ENCODE measurements around the gene KRT33A. TPM values are rescaled to one million over a fixed set of nuclear protein-coding genes. Genes with fewer than 3 reads are reported as not detected.
"Not testable (repeated sequence)": the region's sequence is repeated elsewhere in the genome, so short reads cannot be mapped to it uniquely, and the experiment has no call there.

Gene KRT33A
- polyA plus RNA-seq (2013): not detected in 2 replicates

DNA sequence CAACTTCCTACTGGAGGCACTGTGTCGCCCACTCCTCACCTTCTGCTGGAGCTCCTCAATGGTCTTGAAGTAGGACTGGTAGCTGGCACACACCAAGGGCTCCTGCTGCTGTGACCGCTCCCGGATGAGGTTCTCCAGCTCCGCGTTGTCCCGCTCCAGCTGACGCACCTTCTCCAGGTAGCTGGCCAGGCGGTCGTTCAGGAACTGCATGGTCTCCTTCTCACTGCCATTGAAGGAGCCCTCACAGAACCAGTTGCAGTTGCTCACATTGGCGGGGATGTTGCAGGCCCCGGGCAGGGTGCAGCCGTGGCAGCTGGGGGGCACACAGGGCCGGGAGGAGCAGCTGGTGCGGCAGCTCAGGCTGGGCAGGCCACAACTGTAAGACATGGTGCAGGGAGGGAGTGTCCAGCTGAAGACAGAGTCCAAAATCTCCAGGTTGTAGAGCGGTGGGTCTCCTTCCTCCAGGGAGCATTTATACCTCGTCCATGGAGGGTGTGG is at the start of gene KRT33A:
KRT33A (minus strand) TSS at position 448 of the 498 bp plus-strand sequence; CDS start at position 387, 61 bp downstream.
- not testable (repeated sequence) for H3K79me1 ChIP-seq (ENCODE audit: low read length); H3K4ac ChIP-seq (ENCODE audit: low read depth, low read length)
- no CpG with 5 or more reads among the region's 16 CpGs for WGBS (ENCODE audit: extremely low coverage, insufficient coverage, insufficient read length)

DNA sequence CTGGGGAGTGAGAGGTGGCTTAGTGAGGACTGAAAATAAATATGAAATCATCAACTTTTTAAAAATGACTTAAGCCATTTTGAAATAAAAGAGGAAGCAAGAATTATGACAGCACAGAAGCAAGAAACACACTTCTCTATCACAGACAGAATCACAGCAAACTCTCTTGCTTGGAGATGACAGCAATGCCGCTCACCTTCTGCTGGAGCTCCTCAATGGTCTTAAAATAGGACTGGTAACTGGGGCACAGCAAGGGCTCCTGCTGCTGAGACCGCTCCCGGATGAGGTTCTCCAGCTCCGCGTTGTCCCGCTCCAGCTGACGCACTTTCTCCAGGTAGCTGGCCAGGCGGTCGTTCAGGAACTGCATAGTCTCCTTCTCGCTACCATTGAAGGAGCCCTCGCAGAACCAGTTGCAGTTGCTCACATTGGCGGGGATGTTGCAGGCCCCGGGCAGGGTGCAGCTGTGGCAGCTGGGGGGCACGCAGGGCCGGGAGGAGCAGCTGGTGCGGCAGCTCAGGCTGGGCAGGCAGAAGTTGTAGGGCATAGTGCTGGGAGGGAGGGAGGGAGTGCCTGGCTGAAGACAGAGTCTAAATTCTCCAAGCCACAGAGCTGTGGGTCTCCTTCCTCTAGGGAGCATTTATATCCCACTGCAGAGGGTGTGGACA is 46.5 kb upstream of the KRT33A start, which contains the start of gene KRT31:
KRT31 (minus strand) TSS at position 613 of the 665 bp plus-strand sequence; CDS start at position 544, 69 bp downstream.
- Histone ChIP-seq H2AFZ (ENCODE audit: insufficient read depth, low read length, poor library complexity) (no peak within 1 kb of the TSS), H2AK5ac (ENCODE audit: low read length) (no peak within 1 kb of the TSS), H3K4me3 (ENCODE audit: low read depth, low read length) (no peak within 1 kb of the TSS), H2BK120ac (ENCODE audit: insufficient read depth, low read length, poor library complexity) (no peak within 1 kb of the TSS), H3K4me1 (ENCODE audit: control insufficient read depth in 1 of 2, insufficient read depth in 2 of 2, low read length in 2 of 2) (peaks cover 13 to 16% of the 10 kb centered on the region in 2 experiments), H3K4ac (ENCODE audit: low read depth, low read length) (no peak within 1 kb of the TSS), H3K27ac (ENCODE audit: low read depth, low read length) (no peak within 1 kb of the TSS), H3K4me2 (ENCODE audit: low read length) (no peak within 1 kb of the TSS), H4K91ac (ENCODE audit: low read depth, low read length) (no peak within 1 kb of the TSS), H3K14ac (ENCODE audit: low read length) (no peak within 1 kb of the TSS), H2BK5ac (ENCODE audit: low read depth, low read length, poor library complexity) (no peak within 1 kb of the TSS), H2BK12ac (ENCODE audit: low read length) (no peak within 1 kb of the TSS), H3K23ac (ENCODE audit: low read length) (no peak within 1 kb of the TSS), H3K79me1 (ENCODE audit: low read length) (no peaks in the 10 kb centered on the region), H3K18ac (ENCODE audit: low read length) (no peak within 1 kb of the TSS), H3K27me3 (ENCODE audit: insufficient read depth, low read length) (no peaks in the 10 kb centered on the region), H4K8ac (ENCODE audit: low read depth, low read length) (no peak within 1 kb of the TSS), H4K12ac (ENCODE audit: low read depth, low read length) (no peak within 1 kb of the TSS), H3K36me3 (ENCODE audit: control insufficient read depth in 1 of 2, insufficient read depth in 2 of 2, low read length in 2 of 2) (no peaks in the 10 kb centered on the region), H3K9me3 (ENCODE audit: insufficient read depth, low read depth, low read length) (no peaks in the 10 kb centered on the region), H3K9ac (ENCODE audit: low read length) (no peak within 1 kb of the TSS), H3K79me2 (ENCODE audit: control insufficient read depth, insufficient read depth, low read length, poor library complexity) (no peaks in the 10 kb centered on the region)
- no peak for DNase-seq
- WGBS (ENCODE audit: extremely low coverage, insufficient coverage, insufficient read length): no CpG with 5 or more reads among the region's 16 CpGs

More for the DNA sequence above, at the start of gene KRT33A:
- H3K27ac ChIP-seq (ENCODE audit: low read depth, low read length); H3K14ac ChIP-seq (ENCODE audit: low read length); H2BK120ac ChIP-seq (ENCODE audit: insufficient read depth, low read length, poor library complexity); H3K4me3 ChIP-seq (ENCODE audit: low read depth, low read length); H3K79me2 ChIP-seq (ENCODE audit: control insufficient read depth, insufficient read depth, low read length, poor library complexity); H3K4me1 ChIP-seq (ENCODE audit: control insufficient read depth in 1 of 2, insufficient read depth in 2 of 2, low read length in 2 of 2); H3K4me2 ChIP-seq (ENCODE audit: low read length); H3K9ac ChIP-seq (ENCODE audit: low read length); H4K12ac ChIP-seq (ENCODE audit: low read depth, low read length); H3K9me3 ChIP-seq (ENCODE audit: insufficient read depth, low read depth, low read length); H2BK5ac ChIP-seq (ENCODE audit: low read depth, low read length, poor library complexity); H3K23ac ChIP-seq (ENCODE audit: low read length); H3K27me3 ChIP-seq (ENCODE audit: insufficient read depth, low read length); H2BK12ac ChIP-seq (ENCODE audit: low read length); H4K8ac ChIP-seq (ENCODE audit: low read depth, low read length); DNase-seq; H3K18ac ChIP-seq (ENCODE audit: low read length); H2AFZ ChIP-seq (ENCODE audit: insufficient read depth, low read length, poor library complexity); H2AK5ac ChIP-seq (ENCODE audit: low read length); H3K36me3 ChIP-seq (ENCODE audit: control insufficient read depth in 1 of 2, insufficient read depth in 2 of 2, low read length in 2 of 2); H4K91ac ChIP-seq (ENCODE audit: low read depth, low read length): not testable (repeated sequence)

DNA sequence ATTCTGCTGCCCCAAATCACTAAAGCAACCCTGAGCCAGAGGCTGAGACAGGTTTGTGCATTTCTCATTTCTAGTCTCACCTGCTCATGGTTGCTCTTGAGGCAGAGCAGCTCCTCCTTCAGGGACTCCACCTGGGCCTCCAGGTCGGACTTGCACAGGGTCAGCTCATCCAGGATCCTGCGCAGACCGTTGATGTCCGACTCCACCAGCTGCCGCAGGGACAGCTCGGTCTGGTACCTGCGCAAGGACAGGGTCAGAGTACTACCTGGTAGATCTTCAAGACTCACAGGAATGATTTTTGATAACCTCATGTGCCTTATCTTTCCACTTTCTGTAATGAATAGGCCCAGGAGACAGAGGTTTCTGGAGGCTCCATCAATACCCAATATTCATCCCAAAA is 45.7 kb upstream of the KRT33A start:
- H4K12ac ChIP-seq (ENCODE audit: low read depth, low read length): no peak overlapping the region
- no peak overlapping the region for H3K9ac ChIP-seq (ENCODE audit: low read length)
- no peak overlapping the region for H2AFZ ChIP-seq (ENCODE audit: insufficient read depth, low read length, poor library complexity)
- H3K79me2 ChIP-seq (ENCODE audit: control insufficient read depth, insufficient read depth, low read length, poor library complexity): no peaks in the 10 kb centered on the region
- H3K23ac ChIP-seq (ENCODE audit: low read length): no peak overlapping the region
- no peak overlapping the region for H2BK5ac ChIP-seq (ENCODE audit: low read depth, low read length, poor library complexity)
- WGBS (ENCODE audit: extremely low coverage, insufficient coverage, insufficient read length): no CpG with 5 or more reads among the region's 7 CpGs
- H3K4me3 ChIP-seq (ENCODE audit: low read depth, low read length): no peak overlapping the region
- no peak overlapping the region for H3K18ac ChIP-seq (ENCODE audit: low read length)
- H2BK12ac ChIP-seq (ENCODE audit: low read length): no peak overlapping the region
- no peaks in the 10 kb centered on the region for H3K36me3 ChIP-seq (ENCODE audit: control insufficient read depth in 1 of 2, insufficient read depth in 2 of 2, low read length in 2 of 2)
- DNase-seq: no peak
- H2BK120ac ChIP-seq (ENCODE audit: insufficient read depth, low read length, poor library complexity): no peak overlapping the region
- no peaks in the 10 kb centered on the region for H3K27me3 ChIP-seq (ENCODE audit: insufficient read depth, low read length)
- H4K91ac ChIP-seq (ENCODE audit: low read depth, low read length): no peak overlapping the region
- no peak overlapping the region for H2AK5ac ChIP-seq (ENCODE audit: low read length)
- H3K14ac ChIP-seq (ENCODE audit: low read length): no peak overlapping the region
- H3K4me1 ChIP-seq (ENCODE audit: control insufficient read depth in 1 of 2, insufficient read depth in 2 of 2, low read length in 2 of 2): peaks cover 13 to 16% of the 10 kb centered on the region in 2 experiments
- no peak overlapping the region for H3K4ac ChIP-seq (ENCODE audit: low read depth, low read length)
- H3K9me3 ChIP-seq (ENCODE audit: insufficient read depth, low read depth, low read length): no peaks in the 10 kb centered on the region
- no peaks in the 10 kb centered on the region for H3K79me1 ChIP-seq (ENCODE audit: low read length)
- no peak overlapping the region for H3K27ac ChIP-seq (ENCODE audit: low read depth, low read length)
- H3K4me2 ChIP-seq (ENCODE audit: low read length): no peak overlapping the region
- no peak overlapping the region for H4K8ac ChIP-seq (ENCODE audit: low read depth, low read length)

DNA sequence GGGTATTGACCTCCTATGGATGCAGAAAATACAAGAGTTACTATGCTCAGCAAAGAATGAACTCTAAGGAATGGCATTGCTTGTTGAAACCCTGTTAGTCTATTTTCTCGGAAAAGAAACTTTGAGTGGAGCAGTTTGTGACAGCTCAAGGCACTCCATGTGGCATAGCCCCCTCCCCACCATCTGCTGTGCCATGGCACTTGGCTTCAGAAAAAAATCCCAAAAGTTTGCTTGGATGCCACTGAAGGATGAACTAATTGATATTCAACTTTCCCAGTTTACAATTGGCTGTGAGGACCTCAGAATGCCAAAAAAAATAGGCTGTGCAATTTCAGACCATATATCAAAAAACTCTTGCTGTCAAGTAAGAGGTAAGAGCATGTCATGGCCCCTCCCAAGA is 45.0 kb upstream of the KRT33A start:
- Histone ChIP-seq H2BK120ac (ENCODE audit: insufficient read depth, low read length, poor library complexity) (no peak overlapping the region), H3K4me2 (ENCODE audit: low read length) (no peak overlapping the region), H2BK5ac (ENCODE audit: low read depth, low read length, poor library complexity) (no peak overlapping the region), H4K8ac (ENCODE audit: low read depth, low read length) (no peak overlapping the region), H3K9ac (ENCODE audit: low read length) (no peak overlapping the region), H3K36me3 (ENCODE audit: control insufficient read depth in 1 of 2, insufficient read depth in 2 of 2, low read length in 2 of 2) (no peaks in the 10 kb centered on the region), H3K14ac (ENCODE audit: low read length) (no peak overlapping the region), H3K79me1 (ENCODE audit: low read length) (no peaks in the 10 kb centered on the region), H3K23ac (ENCODE audit: low read length) (no peak overlapping the region), H2BK12ac (ENCODE audit: low read length) (no peak overlapping the region), H4K12ac (ENCODE audit: low read depth, low read length) (no peak overlapping the region), H3K27ac (ENCODE audit: low read depth, low read length) (no peak overlapping the region), H2AFZ (ENCODE audit: insufficient read depth, low read length, poor library complexity) (no peak overlapping the region), H3K4ac (ENCODE audit: low read depth, low read length) (no peak overlapping the region), H3K4me1 (ENCODE audit: control insufficient read depth in 1 of 2, insufficient read depth in 2 of 2, low read length in 2 of 2) (peaks cover 13 to 16% of the 10 kb centered on the region in 2 experiments), H2AK5ac (ENCODE audit: low read length) (no peak overlapping the region), H3K27me3 (ENCODE audit: insufficient read depth, low read length) (no peaks in the 10 kb centered on the region), H3K18ac (ENCODE audit: low read length) (no peak overlapping the region), H3K4me3 (ENCODE audit: low read depth, low read length) (no peak overlapping the region), H4K91ac (ENCODE audit: low read depth, low read length) (no peak overlapping the region), H3K9me3 (ENCODE audit: insufficient read depth, low read depth, low read length) (no peaks in the 10 kb centered on the region), H3K79me2 (ENCODE audit: control insufficient read depth, insufficient read depth, low read length, poor library complexity) (no peaks in the 10 kb centered on the region)
- no CpG with 5 or more reads among the region's 1 CpG for WGBS (ENCODE audit: extremely low coverage, insufficient coverage, insufficient read length)
- DNase-seq: no peak
